Stimulated activated CD8-positive, alpha-beta memory T cell treated with anti-CD3 and anti-CD28 coated beads, Interleukin-4, amount 100 ng/mL, for 24 hours (primary cell): Measurements from ENCODE around the gene DMD.
"Not testable (repeated sequence)": the region's sequence is repeated elsewhere in the genome, so short reads cannot be mapped to it uniquely, and the experiment has no call there.

Experiments used
- DNase-seq: peaks from one replicate; pipeline ENCODE4 v3.0.0-alpha.2; 2020; ENCODE audit warnings: low read depth

DMD gene

DNA sequence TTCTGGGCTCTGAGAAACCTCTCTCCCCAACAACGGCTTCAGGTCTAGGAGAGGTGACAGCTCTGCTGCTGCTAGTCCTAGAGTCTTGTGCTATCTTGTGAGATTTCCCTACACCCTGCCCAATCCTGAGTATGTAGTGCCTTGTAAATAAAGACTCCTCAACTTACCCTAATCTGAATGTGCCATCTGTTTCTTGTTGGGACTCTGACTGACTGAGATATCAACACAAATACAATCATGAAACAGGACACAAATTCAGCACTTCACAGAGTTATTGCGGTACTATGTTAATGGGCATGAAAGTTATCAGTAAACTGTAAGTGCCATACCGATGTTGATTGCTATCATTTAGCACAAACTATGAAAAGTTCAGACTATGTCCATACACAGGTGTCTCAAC lies 1610.5 kb downstream of the DMD start:
- no peak for DNase-seq

DNA sequence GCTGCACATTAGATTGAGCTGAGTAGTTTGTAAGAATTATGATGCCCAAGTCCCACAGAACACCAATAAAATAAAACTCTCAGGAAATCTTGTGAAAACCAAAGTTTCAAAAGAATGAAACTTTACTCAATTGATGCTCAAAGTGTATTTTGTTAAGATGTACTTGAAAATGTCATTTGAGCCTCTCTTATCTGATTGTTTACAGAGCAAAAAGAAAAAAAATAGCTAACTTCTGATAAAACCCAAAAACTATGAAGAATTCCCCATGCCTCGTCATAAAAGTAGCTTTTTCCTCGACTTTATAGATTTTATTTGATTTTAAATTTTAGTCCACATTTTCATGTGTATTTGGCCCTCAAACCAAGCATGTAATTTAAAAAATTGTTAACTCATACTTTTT lies 1618.0 kb downstream of the DMD start:
- no peak for DNase-seq

DNA sequence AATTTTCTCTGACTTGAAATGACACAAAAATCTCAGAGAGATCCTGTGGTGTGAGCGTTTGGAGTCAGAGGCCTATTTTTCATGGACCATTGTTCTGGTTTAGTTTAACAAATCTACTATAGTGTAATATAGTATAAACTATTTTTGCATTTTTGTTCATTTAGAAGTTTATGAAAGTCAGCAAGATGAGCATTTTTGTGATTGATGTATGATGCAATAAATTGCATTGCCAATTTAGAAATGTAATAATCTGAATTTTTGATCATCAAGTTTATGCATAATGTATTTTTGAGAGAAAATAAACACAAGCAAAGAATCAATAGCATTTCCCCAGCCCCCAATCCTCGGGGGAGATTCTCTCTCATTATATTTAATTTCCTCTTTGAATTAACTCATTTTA lies 1620.0 kb downstream of the DMD start:
- no peak for DNase-seq

DNA sequence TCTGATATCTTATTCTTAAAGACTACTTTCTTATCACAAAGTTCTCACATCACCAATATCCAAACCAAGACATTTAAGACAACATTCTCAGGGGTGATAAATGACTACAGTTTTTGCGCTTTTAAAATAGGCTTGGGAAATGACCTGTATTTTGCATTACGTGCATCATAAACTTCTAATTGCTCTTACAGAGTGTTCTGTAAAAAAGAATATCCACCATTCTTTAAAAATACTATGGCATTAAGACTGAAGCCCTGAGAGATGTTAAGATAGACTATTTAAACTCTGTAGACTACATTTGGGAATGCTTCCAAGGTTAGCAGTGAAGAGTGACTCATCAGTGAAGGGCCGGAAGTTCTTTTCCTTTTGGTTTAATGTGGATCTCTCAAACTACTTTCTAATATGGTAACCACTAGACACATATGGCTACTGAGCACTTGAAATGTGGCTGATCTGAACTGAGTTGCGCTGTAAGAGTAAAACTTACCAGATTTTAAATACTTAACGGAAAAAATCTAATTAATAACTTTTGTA lies 1620.7 kb downstream of the DMD start:
- no peak for DNase-seq

DNA sequence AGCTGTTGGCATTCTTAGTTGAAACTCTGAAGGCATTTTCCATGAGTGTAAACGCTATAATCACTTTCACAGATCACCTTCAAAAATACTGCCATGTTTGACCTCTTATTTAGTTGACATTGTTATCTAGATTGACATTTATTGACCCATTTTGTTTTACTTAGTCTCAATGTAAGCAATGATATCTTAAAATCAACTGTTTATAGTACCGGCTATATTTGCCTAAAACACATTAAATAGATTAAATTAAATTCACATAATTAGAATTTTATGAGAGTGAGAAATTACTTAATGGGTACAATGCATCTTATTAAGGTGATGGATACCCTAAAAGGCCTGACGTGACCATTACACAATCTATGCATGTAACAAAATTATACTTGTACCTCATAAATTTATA lies 1621.8 kb downstream of the DMD start:
- no peak for DNase-seq

DNA sequence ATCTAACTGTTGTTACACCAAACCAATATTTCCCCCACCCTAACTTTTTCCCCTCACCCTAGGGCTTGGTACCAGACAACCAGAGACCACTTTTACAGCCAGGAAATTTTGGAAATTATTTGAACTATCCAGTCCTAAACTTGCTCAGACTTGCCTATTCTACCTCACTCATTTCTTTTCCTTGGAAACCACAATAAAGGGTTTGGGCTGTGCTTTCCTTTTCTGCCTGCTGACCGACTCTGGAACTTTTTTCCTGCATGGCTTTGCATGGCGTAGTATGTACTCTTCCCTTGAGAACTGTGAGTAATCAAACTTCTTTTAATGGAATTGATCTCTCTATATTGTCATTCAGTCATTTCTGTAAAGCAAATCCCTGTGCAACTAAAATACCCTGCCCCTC lies 1623.0 kb downstream of the DMD start:
- DNase-seq, result no peak

DNA sequence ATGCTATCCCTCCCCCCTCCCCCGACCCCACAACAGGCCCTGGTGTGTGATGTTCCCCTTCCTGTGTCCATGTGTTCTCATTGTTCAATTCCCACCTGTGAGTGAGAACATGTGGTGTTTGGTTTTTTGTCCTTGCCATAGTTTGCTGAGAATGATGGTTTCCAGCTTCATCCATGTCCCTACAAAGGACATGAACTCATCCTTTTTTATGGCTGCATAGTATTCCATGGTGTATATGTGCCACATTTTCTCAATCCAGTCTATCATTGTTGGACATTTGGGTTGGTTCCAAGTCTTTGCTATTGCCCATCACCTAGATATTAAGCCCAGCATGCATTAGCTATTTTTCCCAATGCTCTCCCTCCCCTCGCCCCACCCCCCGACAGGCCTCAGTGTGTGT lies 1627.5 kb downstream of the DMD start:
- DNase-seq, result not testable (repeated sequence)

DNA sequence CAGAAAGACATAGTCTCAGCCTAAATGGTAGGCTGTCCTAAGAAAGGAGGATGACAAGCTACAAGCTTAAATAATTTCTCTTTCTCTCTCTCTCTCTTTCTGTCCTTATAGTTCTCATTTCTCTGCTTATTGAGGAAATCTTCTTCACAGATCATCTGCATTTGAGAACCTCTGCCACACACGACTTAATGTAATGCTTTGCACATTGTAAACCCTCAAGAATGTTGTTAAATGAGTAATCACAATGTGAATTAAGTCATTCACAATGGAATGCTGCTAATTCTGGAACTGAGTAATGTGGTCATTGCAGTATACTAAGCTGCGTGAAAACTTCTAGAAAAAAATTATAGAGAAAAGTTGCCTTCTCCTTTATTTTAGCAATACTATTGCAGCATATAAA lies 1630.6 kb downstream of the DMD start:
- no peak for DNase-seq

DNA sequence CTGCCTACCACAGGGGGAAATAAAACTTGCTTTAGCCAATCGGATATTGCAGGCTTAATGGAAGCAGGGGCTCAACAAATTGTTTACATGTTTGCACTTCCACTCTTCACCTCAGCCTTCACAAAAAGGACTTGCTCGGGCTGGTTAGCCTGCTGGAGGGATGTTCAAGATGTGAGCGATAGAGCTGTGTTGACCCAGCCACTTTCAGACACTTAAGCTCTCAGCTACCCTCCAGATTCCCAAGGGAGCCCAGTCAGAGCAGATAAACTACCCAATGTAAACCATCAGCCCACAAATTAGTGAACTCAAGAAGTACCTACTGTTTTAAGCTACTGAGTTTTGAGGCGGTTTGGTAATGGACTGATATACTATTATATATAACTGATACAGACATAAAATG lies 1631.1 kb downstream of the DMD start:
- DNase-seq, result no peak

DNA sequence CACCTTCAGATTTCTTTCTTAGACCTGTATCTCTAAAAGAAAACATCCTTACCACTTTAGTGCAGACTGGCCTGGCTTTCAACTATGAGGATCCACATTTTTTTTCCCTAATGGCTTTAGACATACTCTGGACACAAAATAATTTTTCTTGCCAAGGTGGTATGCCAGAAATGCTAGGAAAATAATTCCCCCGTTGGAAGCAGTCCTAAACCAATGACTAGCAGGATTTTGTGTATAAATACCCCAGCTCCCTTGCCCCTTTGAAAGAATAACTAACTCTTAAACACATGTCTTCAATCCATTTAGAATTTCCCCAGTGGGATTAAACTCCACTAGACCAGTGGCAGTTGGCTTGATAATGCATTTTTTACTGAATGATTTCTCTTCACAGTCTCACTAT lies 1639.0 kb downstream of the DMD start:
- no peak for DNase-seq

DNA sequence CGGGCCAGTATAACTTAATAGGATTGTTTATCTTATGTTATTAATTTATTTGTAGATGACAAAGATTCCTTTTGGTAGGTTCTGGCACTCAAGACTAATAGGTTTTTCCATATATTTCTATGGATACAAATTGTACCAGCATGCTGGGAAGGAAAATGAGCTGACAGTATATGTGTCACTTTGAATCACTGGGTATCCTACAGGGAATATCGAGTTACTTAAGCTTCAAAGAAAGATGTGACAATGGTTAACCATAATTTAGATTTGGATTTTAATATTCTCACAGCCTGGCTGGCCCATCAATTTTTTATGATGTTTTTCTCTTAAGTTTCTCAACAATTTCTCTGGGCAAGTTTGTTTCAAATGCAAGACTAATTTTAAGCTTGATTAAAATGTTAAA lies 1640.7 kb downstream of the DMD start:
- DNase-seq, result no peak

DNA sequence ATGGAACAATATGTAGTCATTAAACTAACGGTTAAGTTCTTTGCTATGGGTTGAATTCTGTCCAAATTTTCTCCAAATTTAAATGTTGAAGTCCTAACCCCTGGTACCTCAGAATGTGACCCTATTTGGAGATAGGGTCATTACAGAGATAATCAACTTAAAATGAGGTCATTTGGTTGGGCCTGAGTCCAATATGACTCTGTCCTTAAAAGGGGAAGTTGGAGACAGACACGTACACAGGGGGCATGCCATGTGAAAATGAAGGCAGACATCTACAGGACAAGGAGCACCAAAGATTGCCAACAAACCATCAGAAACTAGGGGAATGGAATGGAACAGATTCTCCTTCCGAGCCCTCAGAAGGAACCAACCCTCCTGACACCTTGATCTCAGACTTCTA lies 1647.6 kb downstream of the DMD start:
- no peak for DNase-seq

DNA sequence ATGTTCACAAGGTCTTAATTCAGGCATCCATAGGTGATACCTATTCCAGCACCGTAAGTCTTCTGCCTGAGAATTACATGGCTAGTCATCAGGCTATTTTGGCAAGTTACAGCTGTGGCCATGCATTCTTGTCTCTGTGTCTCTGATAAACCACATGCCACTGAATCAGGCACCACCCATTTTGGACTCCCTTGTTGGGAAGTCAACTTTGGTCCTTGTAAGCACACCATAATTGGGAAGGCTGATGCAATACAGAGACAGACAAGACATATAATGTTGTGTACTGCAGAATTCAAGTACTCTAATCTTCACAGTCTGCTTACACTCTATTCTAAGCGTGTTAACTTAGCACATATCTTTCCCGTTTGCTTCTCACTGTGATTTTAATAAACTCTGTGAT lies 1655.8 kb downstream of the DMD start:
- no peak for DNase-seq

DNA sequence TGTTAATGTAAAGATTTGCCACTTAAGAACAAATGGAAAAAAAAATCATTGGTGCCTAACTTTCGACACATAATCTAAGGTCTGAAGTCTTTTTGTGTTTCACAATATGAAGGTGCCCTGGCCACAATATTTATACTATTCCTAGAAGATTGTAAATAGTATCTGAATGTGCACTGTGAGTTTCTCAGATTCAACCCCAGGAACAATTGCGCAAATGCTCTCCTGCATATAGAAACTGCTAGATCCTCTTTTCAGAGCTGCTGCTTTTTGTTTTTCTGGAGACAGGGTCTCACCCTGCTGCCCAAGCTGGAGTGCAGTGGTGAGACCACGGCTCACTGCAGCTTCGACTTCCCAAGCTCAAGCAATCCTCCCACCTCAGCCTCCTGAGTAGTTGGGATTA lies 1659.4 kb downstream of the DMD start:
- no peak for DNase-seq

DNA sequence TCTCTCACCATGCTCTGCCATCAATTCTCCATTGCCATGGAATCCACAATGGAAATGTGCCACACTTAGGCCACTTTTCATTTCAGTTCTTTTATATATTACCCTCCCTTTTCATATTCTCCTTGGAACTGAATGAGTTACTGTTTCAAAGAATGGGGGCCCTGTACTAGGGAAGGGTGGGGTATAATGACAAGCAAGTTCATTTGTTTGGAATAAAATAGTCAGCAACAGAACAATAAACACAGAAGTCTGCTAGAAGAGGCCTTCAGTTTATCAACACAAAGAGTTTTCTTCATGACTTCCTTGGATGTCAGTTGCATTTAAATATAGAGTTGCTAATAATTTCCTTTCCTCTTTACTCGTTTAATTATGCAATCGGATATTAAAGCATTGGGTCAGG lies 1661.2 kb downstream of the DMD start:
- no peak for DNase-seq

DNA sequence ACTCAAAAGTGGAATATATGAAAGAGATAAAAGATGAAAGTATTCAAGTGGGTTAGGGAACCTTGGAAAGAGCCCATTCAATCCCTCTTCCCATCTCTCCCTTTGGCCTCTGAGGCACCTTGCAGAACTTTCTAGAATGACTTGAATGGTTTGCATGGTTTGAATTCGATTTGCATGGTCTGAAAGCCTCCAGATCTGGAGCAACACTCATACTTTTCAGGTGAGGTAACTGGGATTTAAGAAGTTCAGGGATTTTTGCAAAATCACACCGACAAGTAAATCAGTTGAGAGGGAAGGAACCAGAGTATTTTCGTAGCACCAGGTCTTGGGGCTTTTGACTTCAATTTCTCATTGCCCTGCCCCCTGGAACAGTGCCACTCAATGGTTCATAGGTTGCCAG lies 1663.5 kb downstream of the DMD start:
- DNase-seq, result no peak

DNA sequence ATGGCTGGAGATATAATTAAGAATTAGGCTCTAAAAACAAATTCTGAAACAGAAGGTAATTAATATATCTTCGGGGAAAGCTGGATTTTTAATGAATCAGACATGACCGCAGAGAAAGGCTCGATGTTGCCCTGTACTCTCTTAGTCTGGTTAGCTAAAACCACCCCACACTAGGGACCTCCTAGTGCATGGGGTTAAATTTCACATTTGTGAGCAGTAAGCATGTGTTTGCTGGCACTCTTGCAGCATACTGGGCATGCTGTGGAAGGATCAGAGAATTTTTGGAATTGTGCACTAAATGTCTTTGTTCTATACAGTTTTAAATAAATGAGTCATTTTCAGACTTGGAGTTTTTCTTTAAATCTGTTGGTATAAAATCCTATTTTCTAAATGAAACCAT lies 1663.9 kb downstream of the DMD start:
- no peak for DNase-seq

DNA sequence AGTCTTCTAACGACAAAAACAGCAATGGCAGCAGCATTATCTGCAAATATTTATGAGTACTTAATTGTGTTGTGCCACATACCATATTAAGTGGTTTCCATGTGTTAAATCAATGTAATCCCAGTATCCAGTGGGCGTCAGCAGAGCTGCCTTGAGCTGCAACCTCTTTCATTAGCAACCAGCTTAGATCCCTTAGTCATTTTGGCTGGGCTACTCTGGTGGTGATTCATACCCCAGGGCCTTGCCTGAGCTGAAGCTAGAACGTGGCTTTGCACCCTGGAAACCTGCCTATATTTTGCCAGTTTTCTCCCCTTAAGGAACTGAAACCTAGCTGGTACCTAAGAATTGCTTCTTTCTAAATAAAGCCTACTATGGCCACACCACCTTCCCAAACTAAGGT lies 1665.2 kb downstream of the DMD start:
- no peak for DNase-seq

DNA sequence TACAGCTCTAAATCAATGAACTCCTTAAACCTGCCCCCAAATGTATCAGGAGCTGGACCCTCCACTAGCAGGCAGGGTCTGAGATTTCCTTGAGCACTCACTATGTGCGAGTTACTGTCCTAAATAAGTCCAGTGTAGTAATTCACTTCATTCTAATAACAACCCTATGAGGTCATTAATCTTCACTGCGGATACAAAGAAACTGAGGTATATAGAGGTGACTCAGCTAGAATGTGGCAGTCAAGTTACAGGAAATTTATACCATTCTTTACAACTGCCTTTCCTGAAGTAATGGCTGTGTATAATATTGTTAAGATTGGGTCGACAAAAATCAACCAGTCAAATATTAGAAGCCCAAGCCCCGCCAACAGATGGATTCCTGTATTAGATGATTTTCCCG lies 1665.6 kb downstream of the DMD start:
- no peak for DNase-seq

DNA sequence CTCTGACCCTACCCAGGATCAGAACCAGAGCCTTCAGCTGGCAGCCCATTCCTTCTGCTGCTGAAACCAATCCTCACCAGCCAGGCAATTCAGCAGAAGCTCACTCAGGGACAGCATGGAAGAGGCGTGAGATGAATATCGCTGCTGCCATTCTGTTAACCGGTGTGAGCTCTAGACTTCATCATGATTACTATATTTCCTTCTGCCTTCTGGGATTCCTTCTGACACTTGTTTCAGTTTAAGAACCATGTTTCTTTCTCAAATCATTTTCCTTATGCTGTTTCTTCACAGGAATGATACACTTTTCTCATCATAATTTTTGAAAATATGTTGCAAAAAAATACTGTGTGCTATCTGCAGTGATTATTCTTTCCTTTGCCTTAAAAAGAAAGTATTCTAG lies 1666.2 kb downstream of the DMD start:
- DNase-seq, result no peak

DNA sequence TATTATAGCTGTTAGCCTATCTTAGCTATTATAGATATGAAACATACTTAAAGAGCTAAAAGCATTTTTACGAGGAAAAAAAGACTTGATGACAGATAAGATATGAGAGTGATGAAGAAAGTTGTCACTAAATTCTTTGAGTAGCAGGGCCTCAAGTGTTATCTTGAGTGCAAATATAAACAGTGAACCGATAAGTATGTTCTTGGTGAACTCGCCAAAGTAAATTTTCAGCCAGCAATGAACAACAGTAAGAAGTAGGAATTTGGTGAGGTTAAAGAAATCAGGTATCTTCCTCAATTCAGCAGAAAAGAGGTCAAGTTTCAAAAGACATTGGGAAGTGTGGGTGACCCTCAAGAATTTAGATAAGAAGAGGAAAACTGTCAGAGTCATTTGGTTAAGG lies 1667.7 kb downstream of the DMD start:
- DNase-seq, result no peak

DNA sequence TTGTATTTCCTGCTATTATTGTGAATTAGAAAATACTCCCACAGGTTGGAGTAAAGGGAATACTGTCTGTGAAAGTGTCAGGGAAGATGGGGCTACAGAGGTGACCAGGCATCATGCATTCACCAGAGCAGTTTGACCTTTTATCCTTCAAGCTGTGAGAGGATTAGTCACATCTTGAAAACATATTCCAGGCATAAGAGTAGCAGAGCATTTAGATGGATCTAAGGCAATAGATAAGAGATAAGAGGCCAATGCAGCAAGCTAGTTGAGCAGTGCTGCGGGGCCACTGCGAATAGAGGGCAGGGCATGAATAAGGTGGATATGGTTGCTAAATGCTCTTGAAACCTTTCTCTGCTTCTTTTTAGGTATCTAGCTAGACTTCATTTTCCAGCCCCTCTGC lies 1668.8 kb downstream of the DMD start:
- DNase-seq, result no peak

DNA sequence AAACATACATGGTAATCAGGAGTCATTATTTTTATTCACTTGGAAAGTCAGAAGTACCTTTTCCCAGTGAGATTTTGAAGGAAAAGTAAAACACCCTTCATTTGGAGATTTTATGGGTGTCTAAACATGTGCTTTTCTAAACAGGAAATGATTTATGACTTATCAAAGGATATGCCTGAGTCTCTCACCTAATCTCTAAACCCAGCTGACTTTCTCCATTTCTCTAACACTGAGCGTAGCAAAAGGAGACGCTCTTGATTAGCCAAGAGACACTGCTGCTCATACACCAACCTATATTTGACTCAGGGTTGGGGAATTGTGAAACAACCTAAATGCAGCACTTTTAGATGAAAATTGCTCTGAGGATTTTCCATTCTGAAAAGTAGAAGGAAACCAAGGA lies 1671.0 kb downstream of the DMD start:
- no peak for DNase-seq

DNA sequence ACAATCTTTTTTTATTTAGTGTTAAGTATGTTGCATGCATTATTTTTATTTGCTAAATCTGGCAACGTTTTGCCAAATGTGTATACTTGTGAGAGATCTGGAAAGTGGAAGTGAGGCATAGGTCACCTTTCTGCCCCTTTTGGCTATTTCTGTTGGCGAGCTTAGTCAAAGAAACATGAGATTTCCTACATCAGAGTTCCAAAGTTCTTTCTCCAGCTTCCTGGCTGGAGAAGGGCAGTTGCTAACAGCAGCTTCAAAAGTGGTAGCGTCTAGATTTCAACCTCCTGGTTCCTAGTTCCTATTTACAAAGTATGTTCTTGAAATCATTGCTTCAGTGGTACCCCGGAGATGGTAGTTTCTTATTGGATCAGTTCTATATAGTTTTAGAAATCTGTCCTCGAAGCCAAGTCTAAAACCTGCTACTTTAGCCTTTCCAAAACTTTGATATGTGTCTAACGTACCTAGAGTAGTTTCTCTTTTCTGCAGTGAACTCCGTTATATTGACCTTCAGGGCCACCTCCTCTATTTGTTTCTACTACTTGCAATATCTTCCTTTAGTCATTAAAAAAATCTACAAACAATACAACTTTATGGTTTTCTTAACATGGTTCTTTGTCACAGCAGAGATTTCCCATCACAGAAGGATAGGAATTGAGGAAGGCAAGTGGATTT lies 1683.8 kb downstream of the DMD start:
- no peak for DNase-seq
